Activated CD4-positive, alpha-beta T cell treated with anti-CD3 and anti-CD28 coated beads for 36 hours (primary cell): Measurements from ENCODE around the gene SDHAF4. TPM values are rescaled to one million over a fixed set of nuclear protein-coding genes. Genes with fewer than 3 reads are reported as not detected.
"Not testable (repeated sequence)": the region's sequence is repeated elsewhere in the genome, so short reads cannot be mapped to it uniquely, and the experiment has no call there.

Experiments
- ATAC-seq: fragments of 200-7000 bp; cut with Tn5 transposase; one replicate; pipeline ENCODE4 v1.10.0; 2021; ENCODE audit warnings: mild to moderate bottlenecking, moderate library complexity
- CTCF ChIA-PET: fragments of 350-600 bp; sonication (Branson Sonifier 250); formaldehyde crosslinking; loops from one replicate; lab custom pipeline; 2021; ENCODE audit warnings: antibody characterized with exemption; lab: Charles Lee
- POLR2A ChIA-PET: fragments of 350-600 bp; sonication (Branson Sonifier 250); formaldehyde crosslinking; loops from one replicate; lab custom pipeline; 2021; ENCODE audit warnings: antibody characterized with exemption, inconsistent platforms; lab: Charles Lee
- DNase-seq: peaks from one replicate; pipeline ENCODE4 v3.0.0-alpha.2; 2020
- H3K27ac Mint-ChIP-seq: one replicate; pipeline ENCODE4 v1.8.0; 2021; ENCODE audit warnings: mixed read lengths
- H3K27me3 Mint-ChIP-seq: one replicate; pipeline ENCODE4 v1.8.0; 2021; ENCODE audit warnings: mixed read lengths
- H3K36me3 Mint-ChIP-seq: one replicate; pipeline ENCODE4 v1.8.0; 2021; ENCODE audit warnings: low read depth, mixed read lengths
- H3K4me1 Mint-ChIP-seq: one replicate; pipeline ENCODE4 v1.8.0; 2021; ENCODE audit warnings: mixed read lengths
- H3K4me3 Mint-ChIP-seq: one replicate; pipeline ENCODE4 v1.8.0; 2021; ENCODE audit warnings: mild to moderate bottlenecking, moderate library complexity, mixed read lengths
- H3K9me3 Mint-ChIP-seq: one replicate; pipeline ENCODE4 v1.8.0; 2021; ENCODE audit warnings: low read depth, mixed read lengths
- intact Hi-C, 2 experiments: fragments of 100-400 bp; cut with DNase I in 1 of 2; cut with micrococcal nuclease in 1 of 2; formaldehyde crosslinking; loops; one replicate each; pipeline versions ENCODE4 v1.14.2 to v1.15.1; 2022 to 2024; cut with DNase I, micrococcal nuclease
- total RNA-seq, 2 experiments: library from RNA; stranded (reverse); gene quantifications; one replicate each; pipeline ENCODE4 v1.2.3, GENCODE V29; 2021

The SDHAF4 gene
- total RNA-seq, 2 experiments from 2014 or later, result 15.8 to 17.6 TPM

DNA sequence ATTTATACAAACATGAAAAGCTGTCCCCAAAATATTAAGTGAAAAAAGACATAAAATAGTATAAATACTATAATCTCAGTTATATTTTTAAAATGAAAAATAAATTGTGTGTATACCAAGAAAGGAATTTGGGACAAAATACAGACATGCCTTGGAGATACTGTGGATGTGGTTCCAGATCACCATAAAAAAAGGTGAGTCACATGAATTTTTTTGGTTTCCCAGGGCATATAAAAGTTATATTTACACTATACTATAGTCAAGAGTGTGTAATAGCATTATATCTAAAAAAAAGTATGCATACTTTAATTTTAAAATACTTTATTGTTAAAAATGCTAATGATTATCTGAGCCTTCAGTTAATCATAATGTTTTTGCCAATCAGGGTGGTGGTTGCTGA is 17.4 kb upstream of the SDHAF4 start:
- CTCF ChIA-PET, result interaction anchor here (1.3 to 5.2 kb wide), 2 partner anchors 9 to 137 kb away, joined by 3 to 33 read pairs; no protein-coding TSS in a partner anchor
- H3K4me1 Mint-ChIP-seq, result no peaks in the 10 kb centered on the region
- no peaks in the 10 kb centered on the region for H3K27me3 Mint-ChIP-seq
- H3K4me3 Mint-ChIP-seq, result no peak overlapping the region
- no peak overlapping the region for H3K27ac Mint-ChIP-seq
- H3K36me3 Mint-ChIP-seq, result no peaks in the 10 kb centered on the region
- H3K9me3 Mint-ChIP-seq, result no peaks in the 10 kb centered on the region
- no peak for DNase-seq
- POLR2A ChIA-PET, result no interaction called here
- no peak for ATAC-seq
- intact Hi-C loops, result no loop called here

- H3K27ac Mint-ChIP-seq, result no peak overlapping the region
- H3K4me3 Mint-ChIP-seq, result no peak overlapping the region
- intact Hi-C loops, result no loop called here
- ChIA-PET POLR2A (no interaction called here), CTCF (no interaction called here)
- ATAC-seq, result no peak
- H3K4me1 Mint-ChIP-seq, result no peaks in the 10 kb centered on the region
- no peaks in the 10 kb centered on the region for H3K36me3 Mint-ChIP-seq
- no peaks in the 10 kb centered on the region for H3K27me3 Mint-ChIP-seq
- DNase-seq, result no peak
- no peaks in the 10 kb centered on the region for H3K9me3 Mint-ChIP-seq
Measured at GRCh38 chr6:70551566-70551965, 15.2 kb upstream of the SDHAF4 start.

- ATAC-seq, H3K27ac Mint-ChIP-seq, H3K27me3 Mint-ChIP-seq, CTCF ChIA-PET, H3K4me3 Mint-ChIP-seq, DNase-seq, H3K36me3 Mint-ChIP-seq, H3K4me1 Mint-ChIP-seq, POLR2A ChIA-PET, H3K9me3 Mint-ChIP-seq, intact Hi-C loops: not testable (repeated sequence)
Measured at GRCh38 chr6:70552286-70552940, 14.3 kb upstream of the SDHAF4 start.

- POLR2A ChIA-PET, result no interaction called here
- H3K4me3 Mint-ChIP-seq, result no peak overlapping the region
- CTCF ChIA-PET, result no interaction called here
- no peaks in the 10 kb centered on the region for H3K9me3 Mint-ChIP-seq
- intact Hi-C loops, result no loop called here
- H3K4me1 Mint-ChIP-seq, result peaks cover 8% of the 10 kb centered on the region
- no peaks in the 10 kb centered on the region for H3K36me3 Mint-ChIP-seq
- DNase-seq (no peak), ATAC-seq (no peak)
- H3K27me3 Mint-ChIP-seq, result no peaks in the 10 kb centered on the region
- no peak overlapping the region for H3K27ac Mint-ChIP-seq
Measured at GRCh38 chr6:70552974-70553373, 13.8 kb upstream of the SDHAF4 start.

GRCh38 chr6:70557998-70558397 is 8.7 kb upstream of the SDHAF4 start:
- no peaks in the 10 kb centered on the region for H3K9me3 Mint-ChIP-seq
- intact Hi-C loops, result no loop called here
- POLR2A ChIA-PET, result interaction anchor here (0.7 kb wide), 1 partner anchor 44 kb away, joined by 6 read pairs; no protein-coding TSS in a partner anchor
- no peak overlapping the region for H3K4me3 Mint-ChIP-seq
- CTCF ChIA-PET, result interaction anchor here (0.9 to 2.4 kb wide), 5 partner anchors 8 to 123 kb away, joined by 3 to 7 read pairs (median 3); partner anchors contain the start of gene SDHAF4
- H3K27me3 Mint-ChIP-seq, result no peaks in the 10 kb centered on the region
- no peaks in the 10 kb centered on the region for H3K36me3 Mint-ChIP-seq
- peaks cover 16% of the 10 kb centered on the region for H3K4me1 Mint-ChIP-seq
- ATAC-seq (peak; percentile 66), DNase-seq (no peak)
- no peak overlapping the region for H3K27ac Mint-ChIP-seq

- peaks cover 20% of the 10 kb centered on the region for H3K4me1 Mint-ChIP-seq
- H3K27ac Mint-ChIP-seq, ATAC-seq, POLR2A ChIA-PET, H3K36me3 Mint-ChIP-seq, H3K4me3 Mint-ChIP-seq, H3K9me3 Mint-ChIP-seq, DNase-seq, H3K27me3 Mint-ChIP-seq, CTCF ChIA-PET: not testable (repeated sequence)
- intact Hi-C loops, result loop anchor here in 1 of 2 experiments (5.0 kb wide), 1 partner anchor 765 kb away; the partner anchor contains the start of gene LMBRD1
Measured at GRCh38 chr6:70562401-70562800, 4.3 kb upstream of the SDHAF4 start.

DNA sequence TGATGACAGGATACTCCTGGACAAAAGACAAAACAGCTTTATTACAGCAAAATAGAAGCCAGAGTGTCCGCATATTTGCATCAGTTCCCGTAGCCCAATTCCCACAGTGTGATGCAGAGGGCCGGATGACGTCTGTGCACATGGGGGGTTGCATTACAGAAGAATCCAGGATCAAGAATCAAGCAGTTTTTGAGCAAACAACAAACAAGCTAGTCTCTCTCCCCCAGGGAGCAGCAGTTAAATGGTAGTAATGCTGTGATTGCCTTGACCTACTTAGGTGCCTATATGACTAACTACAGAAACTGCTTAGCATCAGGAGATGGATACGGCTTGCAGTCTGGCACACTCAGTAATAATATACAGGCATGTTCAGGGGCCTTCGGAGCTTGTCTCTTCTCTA is 3.2 kb upstream of the SDHAF4 start:
- ATAC-seq (no peak), DNase-seq (no peak)
- peaks cover 16% of the 10 kb centered on the region for H3K4me1 Mint-ChIP-seq
- H3K27ac Mint-ChIP-seq, result no peak overlapping the region
- intact Hi-C loops, result loop anchor here in 1 of 2 experiments (5.0 kb wide), 1 partner anchor 766 kb away; the partner anchor contains the start of gene LMBRD1
- H3K36me3 Mint-ChIP-seq, result peaks cover 6% of the 10 kb centered on the region
- ChIA-PET POLR2A (no interaction called here), CTCF (no interaction called here)
- H3K27me3 Mint-ChIP-seq, result no peaks in the 10 kb centered on the region
- no peak overlapping the region for H3K4me3 Mint-ChIP-seq
- no peaks in the 10 kb centered on the region for H3K9me3 Mint-ChIP-seq

GRCh38 chr6:70574643-70575042 is 7.9 kb downstream of the SDHAF4 start:
- H3K27me3 Mint-ChIP-seq, result no peaks in the 10 kb centered on the region
- no peak overlapping the region for H3K27ac Mint-ChIP-seq
- no peak for DNase-seq
- ATAC-seq, result no peak
- ChIA-PET POLR2A (interaction anchor here (0.7 kb wide), 1 partner anchor 9 kb away, joined by 4 read pairs; no protein-coding TSS in a partner anchor), CTCF (interaction anchor here (0.7 to 1.0 kb wide), 2 partner anchors 106 to 435 kb away, joined by 3 read pairs; no protein-coding TSS in a partner anchor)
- no peaks in the 10 kb centered on the region for H3K9me3 Mint-ChIP-seq
- H3K4me3 Mint-ChIP-seq, result no peak overlapping the region
- intact Hi-C loops, result no loop called here
- H3K4me1 Mint-ChIP-seq, result peaks cover 1% of the 10 kb centered on the region
- peaks cover 13% of the 10 kb centered on the region for H3K36me3 Mint-ChIP-seq

DNA sequence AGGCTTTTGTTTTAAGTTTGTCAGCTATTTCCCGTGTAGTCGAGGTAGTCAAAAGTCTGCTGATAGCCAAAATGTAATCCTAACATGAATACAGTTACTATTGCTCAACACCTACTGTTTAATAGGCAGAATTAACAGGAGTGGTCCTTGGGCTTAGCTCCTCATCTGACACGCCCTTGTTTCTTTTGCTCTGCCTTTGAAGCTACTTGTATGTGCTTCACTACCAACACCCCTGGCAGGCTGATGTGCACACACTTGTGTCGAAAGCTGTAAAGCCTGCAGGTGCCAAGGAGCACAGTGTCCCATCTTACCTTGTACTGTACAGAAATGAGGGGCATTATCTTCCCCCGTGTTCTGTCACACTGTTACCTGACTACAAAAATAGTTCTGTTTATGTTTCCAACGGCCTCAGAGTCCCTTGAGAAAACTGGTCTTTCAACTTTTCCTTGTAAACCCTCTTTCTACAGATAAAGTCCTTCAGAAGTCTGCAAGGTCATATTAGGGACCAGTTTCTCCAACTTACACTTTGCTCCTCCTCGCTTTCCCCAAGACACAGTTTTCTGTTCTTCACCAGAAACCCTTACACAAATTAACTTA is 9.3 kb downstream of the SDHAF4 start:
- DNase-seq, result no peak
- intact Hi-C loops, result no loop called here

DNA sequence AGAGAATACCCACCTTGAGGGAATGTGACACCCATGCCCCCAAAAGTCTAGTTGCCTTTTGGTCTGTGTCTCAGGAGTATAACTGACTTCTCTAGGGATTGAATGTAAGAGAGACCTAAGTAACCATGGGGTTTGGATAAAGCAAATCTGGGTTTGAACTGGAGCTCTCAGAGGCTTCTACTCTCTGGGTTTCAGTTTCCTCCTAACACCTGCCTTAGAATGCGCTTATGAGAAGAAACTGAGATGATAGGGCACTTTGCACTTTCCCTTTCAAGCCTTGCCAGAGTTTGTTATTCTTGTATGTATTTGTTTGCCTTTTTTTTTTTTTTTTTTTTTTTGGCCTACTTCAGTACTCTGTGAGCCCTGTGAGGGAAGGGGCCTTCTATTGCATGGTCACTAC is 19.4 kb downstream of the SDHAF4 start:
- intact Hi-C loops, result no loop called here
- H3K36me3 Mint-ChIP-seq, result peaks cover 30% of the 10 kb centered on the region
- no peak overlapping the region for H3K4me3 Mint-ChIP-seq
- ATAC-seq (no peak), DNase-seq (no peak)
- ChIA-PET CTCF (interaction anchor here (0.8 kb wide), 1 partner anchor 15 kb away, joined by 4 read pairs; no protein-coding TSS in a partner anchor), POLR2A (no interaction called here)
- H3K9me3 Mint-ChIP-seq, result no peaks in the 10 kb centered on the region
- no peaks in the 10 kb centered on the region for H3K27me3 Mint-ChIP-seq
- no peaks in the 10 kb centered on the region for H3K4me1 Mint-ChIP-seq
- no peak overlapping the region for H3K27ac Mint-ChIP-seq

More for the DNA sequence above, 9.3 kb downstream of the SDHAF4 start:
- Mint-ChIP-seq H3K27me3 (no peaks in the 10 kb centered on the region), H3K4me3 (no peak overlapping the region), H3K4me1 (no peaks in the 10 kb centered on the region), H3K27ac (peak overlapping the region; percentile 17), H3K9me3 (no peaks in the 10 kb centered on the region), H3K36me3 (peaks cover 9% of the 10 kb centered on the region)
- no peak for ATAC-seq
- CTCF ChIA-PET, result interaction anchor here (0.8 kb wide), 1 partner anchor 151 kb away, joined by 3 read pairs; no protein-coding TSS in a partner anchor
- POLR2A ChIA-PET, result no interaction called here

DNA sequence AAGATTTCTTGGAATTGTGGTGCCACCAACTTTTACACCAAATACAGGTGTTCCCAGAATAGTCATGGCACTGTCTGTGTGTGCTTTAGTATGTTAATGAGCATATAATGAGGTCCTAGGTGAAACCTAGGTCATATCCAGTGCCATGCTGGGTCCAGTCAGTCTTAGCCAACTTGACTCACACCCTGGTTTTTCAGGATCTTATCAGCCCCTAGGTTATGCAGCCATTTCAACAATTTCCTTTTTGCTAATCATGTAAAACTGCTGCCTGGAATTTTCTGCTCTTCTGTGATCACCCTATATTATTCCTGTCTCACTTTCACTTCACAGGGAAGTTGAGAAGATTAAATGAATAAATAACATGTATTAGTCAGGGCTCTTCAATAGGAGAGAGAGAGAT is 23.7 kb downstream of the SDHAF4 start:
- peaks cover 4% of the 10 kb centered on the region for H3K9me3 Mint-ChIP-seq
- intact Hi-C loops, result no loop called here
- ChIA-PET CTCF (no interaction called here), POLR2A (no interaction called here)
- no peaks in the 10 kb centered on the region for H3K4me1 Mint-ChIP-seq
- no peak overlapping the region for H3K4me3 Mint-ChIP-seq
- peaks cover 15% of the 10 kb centered on the region for H3K36me3 Mint-ChIP-seq
- H3K27ac Mint-ChIP-seq, result no peak overlapping the region
- H3K27me3 Mint-ChIP-seq, result no peaks in the 10 kb centered on the region
- DNase-seq (no peak), ATAC-seq (no peak)
